Measurements from ENCODE around the gene SMIM10.
"Not testable (repeated sequence)": the region's sequence is repeated elsewhere in the genome, so short reads cannot be mapped to it uniquely, and the experiment has no call there.

SMIM10 gene

GRCh38 chrX:135015523-135016245 lies 24.9 kb downstream of the SMIM10 start:
- DNase-seq: no peak

- not testable (repeated sequence) for DNase-seq
These were observed 29.1 kb downstream of the SMIM10 start for GRCh38 chrX:135019890-135020289.

GRCh38 chrX:135023791-135024190 lies 33.0 kb downstream of the SMIM10 start:
- not testable (repeated sequence) for DNase-seq

DNA sequence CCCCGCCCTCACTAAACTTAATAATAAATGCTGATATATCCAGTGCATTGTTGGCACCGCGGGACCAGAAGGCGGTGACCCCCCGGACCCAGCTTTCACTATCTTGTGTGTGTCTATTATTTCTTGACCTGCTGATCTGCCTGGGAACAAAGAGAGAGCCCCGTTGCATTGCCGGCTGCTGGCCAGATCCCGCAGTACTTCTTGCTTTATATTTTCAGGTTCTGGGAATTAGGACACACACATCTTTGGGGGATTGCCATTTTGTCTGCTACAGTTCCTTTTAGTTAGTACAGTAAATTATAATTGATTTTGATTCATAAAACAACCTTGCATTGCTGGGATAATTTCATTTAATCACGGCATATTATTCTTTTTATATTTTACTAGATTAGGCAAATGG lies 33.7 kb downstream of the SMIM10 start:
- DNase-seq: no peak

DNA sequence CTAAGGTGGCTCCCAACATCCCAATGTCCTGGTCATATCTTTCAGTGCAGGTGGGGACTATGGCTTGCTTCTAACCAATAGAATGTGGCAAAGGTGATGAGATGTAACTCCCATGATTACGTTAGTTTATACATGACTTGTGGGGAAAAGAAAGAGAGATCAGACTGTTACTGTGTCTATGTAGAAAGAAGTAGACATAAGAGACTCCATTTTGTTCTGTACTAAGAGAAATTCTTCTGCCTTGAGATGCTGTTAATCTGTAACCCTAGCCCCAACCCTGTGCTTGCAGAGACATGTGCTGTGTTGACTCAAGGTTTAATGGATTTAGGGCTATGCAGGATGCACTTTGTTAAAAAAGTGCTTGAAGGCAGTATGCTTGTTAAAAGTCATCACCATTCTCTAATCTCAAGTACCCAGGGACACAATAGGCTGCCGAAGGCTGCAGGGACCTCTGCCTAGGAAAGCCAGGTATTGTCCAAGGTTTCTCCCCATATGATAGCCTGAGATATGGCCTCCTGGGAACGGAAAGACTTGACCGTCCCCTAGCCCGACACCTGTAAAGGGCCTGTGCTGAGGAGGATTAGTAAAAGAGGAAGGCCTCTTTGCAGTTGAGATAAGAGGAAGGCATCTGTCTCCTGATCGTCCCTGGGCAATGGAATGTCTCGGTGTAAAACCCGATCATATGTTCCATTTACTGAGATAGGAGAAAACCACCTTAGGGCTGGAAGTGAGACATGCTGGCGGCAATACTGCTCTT lies 39.6 kb downstream of the SMIM10 start:
- DNase-seq: not testable (repeated sequence)

DNA sequence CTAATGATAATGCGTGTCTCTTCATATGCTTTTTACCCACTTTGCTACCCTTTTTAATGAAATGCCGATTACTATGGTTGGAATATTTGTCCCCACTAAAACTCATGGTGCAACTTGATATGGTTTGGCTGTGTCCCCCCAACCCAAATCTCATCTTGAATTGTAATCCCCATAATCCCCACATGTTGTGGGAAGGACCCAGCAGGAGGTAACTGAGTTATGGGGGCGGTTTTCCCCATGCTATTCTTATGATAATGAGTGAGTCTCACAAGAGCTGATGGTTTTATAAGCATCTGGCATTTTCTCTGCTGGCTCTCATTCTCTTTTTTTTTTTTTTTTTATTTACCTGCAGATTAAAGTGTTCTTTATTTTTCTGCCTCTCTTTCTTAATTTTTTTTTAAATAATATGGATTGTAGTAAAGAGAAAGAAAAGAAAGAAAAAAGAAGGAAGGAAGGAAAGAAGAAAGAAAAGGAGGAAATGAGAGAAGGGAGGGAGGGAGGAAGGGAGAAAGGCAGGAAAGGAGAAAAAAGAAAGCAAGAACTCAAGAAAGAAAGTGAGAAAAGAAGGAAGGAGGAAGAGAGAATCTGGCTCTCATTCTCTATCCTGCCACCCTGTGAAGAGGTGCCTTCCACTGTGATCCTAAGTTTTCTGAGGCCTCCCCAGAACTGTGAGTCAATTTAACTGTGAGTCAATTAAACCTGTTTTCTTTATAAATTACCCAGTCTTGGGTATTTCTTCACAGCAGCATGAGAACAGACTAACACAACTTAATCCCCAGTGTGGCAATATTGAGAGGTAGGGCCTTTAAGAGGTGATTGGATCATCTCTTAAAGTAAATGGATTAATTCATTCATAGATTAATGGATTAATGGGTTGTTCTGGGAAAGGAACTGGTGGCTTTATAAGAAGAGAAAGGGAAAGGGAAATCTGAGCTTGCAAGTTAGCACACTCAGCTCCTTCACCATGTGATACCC lies 50.6 kb downstream of the SMIM10 start:
- not testable (repeated sequence) for DNase-seq
